H1 (cell line): ENCODE measurements around the gene UNC119. TPM values are rescaled to one million over a fixed set of nuclear protein-coding genes. Genes with fewer than 3 reads are reported as not detected.

Experiments
- CHD1 ChIP-seq: IDR thresholded peaks from 2 replicates; pipeline ENCODE4 v1.6.1; 2012; ENCODE audit warnings: low read depth, low read length, improper control_type of control experiment
- GABPA ChIP-seq: IDR thresholded peaks from 2 replicates; pipeline ENCODE4 v1.6.1; 2011; ENCODE audit warnings: mild to moderate bottlenecking, low read length, moderate library complexity, borderline replicate concordance; ENCODE audit not compliant: insufficient read depth
- KDM5A ChIP-seq: fragments of 200-600 bp; IDR thresholded peaks from 2 replicates; pipeline ENCODE4 v1.7.1; 2012; ENCODE audit warnings: mild to moderate bottlenecking, low read length, inconsistent platforms, mixed read lengths
- POLR2AphosphoS5 ChIP-seq: IDR thresholded peaks from 2 replicates; pipeline ENCODE4 v1.6.1; 2011; ENCODE audit warnings: low read depth, low read length
- SP1 ChIP-seq: IDR thresholded peaks from 2 replicates; pipeline ENCODE4 v1.6.1; 2011; ENCODE audit warnings: low read depth, low read length
- TAF1 ChIP-seq: IDR thresholded peaks from 2 replicates; pipeline ENCODE4 v1.6.1; 2011; ENCODE audit warnings: mild to moderate bottlenecking, low read depth, low read length
- TEAD4 ChIP-seq: IDR thresholded peaks from 2 replicates; pipeline ENCODE4 v1.6.1; 2012; ENCODE audit warnings: low read depth, low read length, inconsistent platforms, mixed read lengths
- ZNF274 ChIP-seq: IDR thresholded peaks from 2 replicates; pipeline ENCODE4 v1.7.0; 2012; ENCODE audit warnings: low read length, borderline replicate concordance; ENCODE audit errors: extremely low read depth
- polyA plus RNA-seq, 7 experiments: library from polyadenylated mRNA; depleted of rRNA in 3 of 7; stranded (reverse) in 5 of 7; unstranded in 2 of 7; fragments of >200 nt in 5 of 7; fragments of 200-250 nt in 2 of 7; gene quantifications; 1 replicate in 5 of 7; 2 replicates in 1 of 7; 4 replicates in 1 of 7; pipeline versions ENCODE4 v1.2.1 to v1.2.3, GENCODE V29; 2011 to 2013; ENCODE audit warnings: missing spikeins in 2 of 7, mixed read lengths in 2 of 7
- total RNA-seq: library from RNA; stranded (reverse); fragmentation: NEBNext Ultra II Directional; extraction: Animal tissue kit (Norgen Biotek cat#: 25700); gene quantifications from 2 replicates; pipeline ENCODE4 v1.2.1, GENCODE V29; 2021

The UNC119 gene
- total and polyA plus RNA-seq, 2 of the 8 experiments (the other 6 are each of a cell fraction or from before 2014, with no cell fraction given): 43.5 to 94.4 TPM

GRCh38 chr17:28541439-28541838, 11.0 kb downstream of the UNC119 start (continued):
- TF ChIP-seq ZNF274 (no peak), TEAD4 (no peak), CHD1 (no peak), POLR2AphosphoS5 (no peak), KDM5A (no peak), GABPA (no peak), SP1 (no peak), TAF1 (no peak)
